Stimulated activated CD8-positive, alpha-beta memory T cell treated with anti-CD3 and anti-CD28 coated beads, Interleukin-4, amount 100 ng/mL, for 24 hours (primary cell): ENCODE results near the gene HSD17B1.
"Not testable (repeated sequence)": the region's sequence is repeated elsewhere in the genome, so short reads cannot be mapped to it uniquely, and the experiment has no call there.

Source experiments
- DNase-seq: peaks from one replicate; pipeline ENCODE4 v3.0.0-alpha.2; 2020; ENCODE audit warnings: low read depth

The HSD17B1 gene, protein sequence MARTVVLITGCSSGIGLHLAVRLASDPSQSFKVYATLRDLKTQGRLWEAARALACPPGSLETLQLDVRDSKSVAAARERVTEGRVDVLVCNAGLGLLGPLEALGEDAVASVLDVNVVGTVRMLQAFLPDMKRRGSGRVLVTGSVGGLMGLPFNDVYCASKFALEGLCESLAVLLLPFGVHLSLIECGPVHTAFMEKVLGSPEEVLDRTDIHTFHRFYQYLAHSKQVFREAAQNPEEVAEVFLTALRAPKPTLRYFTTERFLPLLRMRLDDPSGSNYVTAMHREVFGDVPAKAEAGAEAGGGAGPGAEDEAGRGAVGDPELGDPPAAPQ

DNA sequence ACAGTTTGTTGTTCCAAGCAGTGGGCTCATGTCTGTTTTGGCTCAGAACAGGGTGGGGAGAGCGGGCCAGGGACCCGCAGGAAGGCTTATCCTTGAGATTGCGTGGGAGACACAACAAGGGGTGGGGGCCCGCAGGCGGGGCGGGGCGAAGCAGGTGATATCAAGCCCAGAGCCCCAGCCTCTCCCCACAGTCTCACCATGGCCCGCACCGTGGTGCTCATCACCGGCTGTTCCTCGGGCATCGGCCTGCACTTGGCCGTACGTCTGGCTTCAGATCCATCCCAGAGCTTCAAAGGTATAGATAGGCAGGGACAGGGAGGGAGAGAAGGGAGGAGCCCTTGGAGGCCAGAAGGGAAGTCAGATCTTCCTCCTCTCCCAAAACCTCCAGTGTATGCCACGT is at the start of gene HSD17B1:
Gene HSD17B1 (plus strand): TSS at position 188 of the 400 bp plus-strand sequence. CDS start 11 bp downstream, at position 199.
- not testable (repeated sequence) for DNase-seq

DNA sequence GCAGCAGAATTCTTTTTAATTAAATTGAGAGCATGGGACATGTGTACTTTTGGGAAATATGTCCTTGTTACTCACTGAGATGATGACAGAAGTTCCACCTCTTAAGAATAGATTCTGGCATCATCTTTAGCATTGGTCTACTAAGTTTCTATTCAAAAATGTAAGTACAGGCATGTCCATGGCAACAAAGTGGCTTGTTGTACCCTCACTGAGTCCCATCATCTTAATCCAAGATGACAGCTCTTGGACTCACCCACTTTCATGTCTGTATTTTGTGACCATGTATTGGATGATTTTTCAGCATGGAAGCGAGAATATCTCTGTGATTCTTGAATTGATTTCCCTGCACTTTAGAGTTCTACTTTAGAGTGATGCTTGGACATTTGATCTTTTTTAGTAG is 49.8 kb upstream of the HSD17B1 start:
- no peak for DNase-seq

DNA sequence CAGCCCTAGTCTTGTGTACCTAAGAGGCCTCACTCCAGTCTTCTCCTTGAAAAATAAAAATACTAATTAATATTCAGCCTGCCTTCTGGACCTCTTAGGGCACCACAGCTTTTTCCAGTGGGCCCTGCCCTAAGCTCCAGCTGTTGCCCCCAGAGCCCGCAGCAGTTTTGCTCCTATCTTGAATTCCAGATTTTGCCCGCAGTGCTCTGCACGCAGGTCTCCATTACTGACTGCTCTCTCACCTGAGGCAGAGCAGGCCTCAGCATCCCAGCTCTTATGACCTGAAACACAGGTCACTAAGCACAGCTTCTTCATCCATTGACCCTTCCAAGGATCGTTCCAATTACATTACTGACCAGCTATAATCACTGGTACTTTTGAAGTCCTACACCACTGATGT is 45.1 kb upstream of the HSD17B1 start:
- no peak for DNase-seq

DNA sequence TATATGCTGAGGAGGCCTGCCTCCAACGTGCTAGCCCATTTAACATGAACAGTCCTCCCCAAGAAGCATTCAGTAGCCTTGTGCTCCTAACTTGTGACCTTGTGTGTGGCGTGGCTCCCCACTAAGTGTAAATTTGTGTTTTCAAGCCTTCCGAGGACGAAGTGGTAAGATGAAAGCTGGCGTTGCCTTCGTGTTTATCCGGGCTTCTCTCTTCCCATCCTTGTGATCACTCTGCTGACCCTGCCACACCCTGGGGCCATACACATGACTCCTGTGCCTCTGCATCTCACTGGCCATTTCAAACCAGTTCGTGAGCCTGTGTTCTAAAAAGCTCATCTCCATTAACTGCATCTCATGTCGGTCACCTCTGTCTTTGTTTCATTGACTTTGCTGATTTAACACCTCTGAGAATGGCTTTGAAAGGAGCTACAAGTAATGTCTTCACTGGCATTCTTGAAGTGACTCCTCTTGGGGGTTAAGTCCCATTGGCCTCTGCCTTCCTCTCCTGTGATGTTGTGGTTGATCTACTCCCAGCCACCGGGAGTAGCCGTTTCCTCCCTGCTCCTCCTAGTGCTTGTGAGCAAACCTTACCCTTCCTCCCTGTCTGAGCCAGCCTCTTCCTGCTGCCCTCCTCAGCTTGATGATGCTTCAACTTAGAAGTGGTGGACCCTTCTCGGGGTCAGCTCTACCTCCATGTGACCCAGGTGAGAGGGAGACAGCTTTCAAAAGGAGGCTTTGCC is 44.1 kb upstream of the HSD17B1 start:
- DNase-seq = no peak

DNA sequence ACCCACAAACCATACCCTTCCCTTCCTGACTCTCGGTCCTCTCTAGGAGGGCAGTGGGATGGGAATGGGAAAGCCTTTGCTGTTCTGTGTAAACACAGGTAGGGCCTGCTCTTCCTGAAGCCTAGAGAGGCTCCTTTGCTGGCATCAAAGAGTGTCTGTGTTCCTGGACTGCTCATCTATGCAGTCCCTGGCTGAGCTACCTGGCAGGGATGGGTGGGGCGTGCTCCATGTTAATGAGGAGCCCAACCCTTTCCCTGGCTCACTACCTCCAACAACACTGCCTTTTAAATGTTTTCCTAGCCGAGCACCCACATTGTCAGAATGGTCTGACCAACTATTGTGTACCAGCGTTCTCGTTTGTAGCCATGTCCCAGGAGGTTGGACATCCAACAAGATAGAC is 43.3 kb upstream of the HSD17B1 start:
- DNase-seq = no peak

DNA sequence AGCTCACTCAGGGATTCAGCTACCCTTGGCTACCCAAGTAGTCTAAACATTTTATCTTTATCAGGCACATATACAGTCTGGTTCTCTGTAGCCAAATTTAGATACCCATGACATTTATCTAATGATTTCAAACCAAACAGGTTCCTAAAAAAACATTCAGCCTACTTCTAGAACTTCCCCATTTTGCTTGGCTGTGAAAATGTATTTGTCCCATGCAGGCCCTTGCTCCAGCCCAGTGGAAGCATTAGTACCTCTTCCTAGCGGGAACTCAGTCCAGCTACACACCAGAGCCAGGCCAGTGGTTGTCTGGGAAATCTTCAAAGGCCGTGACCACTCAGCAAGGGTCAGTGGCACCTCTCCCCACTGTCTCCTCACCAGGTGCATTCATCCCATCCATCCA is 42.9 kb upstream of the HSD17B1 start:
- no peak for DNase-seq

DNA sequence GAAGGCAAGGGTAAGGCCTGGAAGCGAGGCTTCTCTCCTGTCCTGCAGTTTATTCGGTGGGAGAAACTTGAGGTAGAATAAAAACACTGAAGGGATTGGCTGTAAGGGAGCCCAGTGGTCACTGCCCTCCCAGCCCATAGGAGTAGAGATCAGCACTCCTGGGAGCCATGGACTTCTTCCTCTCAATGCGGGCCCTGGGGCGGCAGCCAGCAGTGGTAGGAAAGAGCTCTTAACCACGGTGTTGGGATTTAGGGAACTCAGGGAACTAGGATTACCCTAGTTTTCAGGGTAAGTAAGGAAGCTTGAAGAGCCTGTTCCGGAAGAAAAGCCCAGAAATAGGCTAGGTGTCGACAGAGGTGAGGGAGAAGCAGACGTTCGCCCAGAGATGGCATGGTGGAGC is 40.5 kb upstream of the HSD17B1 start:
- no peak for DNase-seq

DNA sequence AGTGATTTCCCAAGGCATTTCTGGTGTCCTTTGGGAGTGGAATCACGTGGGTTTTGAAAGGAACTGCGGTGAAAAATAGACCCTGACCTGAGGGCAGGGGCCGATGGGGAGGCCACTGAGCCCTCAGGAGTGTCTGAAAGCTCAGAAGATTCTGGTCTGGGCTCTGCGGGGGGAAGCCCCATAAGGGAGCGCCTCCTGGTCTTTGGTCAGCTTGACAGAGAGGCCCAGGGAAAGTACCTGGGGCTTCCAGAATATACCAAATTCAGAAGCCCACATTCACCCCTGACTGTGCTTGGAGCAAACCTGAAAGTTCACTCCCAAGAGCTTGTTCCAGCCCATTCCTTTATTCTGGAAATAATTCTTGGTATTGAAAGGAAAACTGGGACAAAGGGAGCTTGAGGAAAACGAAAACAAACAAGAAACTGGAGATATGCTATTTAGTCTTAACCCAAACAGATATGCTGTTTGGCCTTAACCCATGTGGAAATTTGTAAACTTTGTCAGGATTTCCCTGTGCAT is 39.9 kb upstream of the HSD17B1 start:
- no peak for DNase-seq

DNA sequence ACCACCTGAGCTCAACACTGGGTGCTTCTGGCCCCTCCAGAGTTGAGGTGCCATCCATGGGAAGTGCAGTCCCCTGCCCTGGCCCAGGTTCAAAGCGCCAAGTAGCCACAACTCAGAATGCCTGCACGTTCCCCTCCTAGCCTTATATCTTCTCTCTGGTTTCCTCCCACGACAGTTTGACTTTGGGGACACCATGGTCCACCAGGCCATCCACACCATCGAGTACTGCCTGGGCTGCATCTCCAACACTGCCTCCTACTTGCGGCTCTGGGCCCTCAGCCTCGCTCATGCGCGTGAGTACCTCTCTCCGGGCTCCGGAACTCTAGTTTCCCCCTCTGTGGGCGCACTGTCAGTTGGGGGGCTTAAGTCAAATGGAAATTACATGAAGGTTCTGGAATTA is 39.0 kb upstream of the HSD17B1 start:
- no peak for DNase-seq

DNA sequence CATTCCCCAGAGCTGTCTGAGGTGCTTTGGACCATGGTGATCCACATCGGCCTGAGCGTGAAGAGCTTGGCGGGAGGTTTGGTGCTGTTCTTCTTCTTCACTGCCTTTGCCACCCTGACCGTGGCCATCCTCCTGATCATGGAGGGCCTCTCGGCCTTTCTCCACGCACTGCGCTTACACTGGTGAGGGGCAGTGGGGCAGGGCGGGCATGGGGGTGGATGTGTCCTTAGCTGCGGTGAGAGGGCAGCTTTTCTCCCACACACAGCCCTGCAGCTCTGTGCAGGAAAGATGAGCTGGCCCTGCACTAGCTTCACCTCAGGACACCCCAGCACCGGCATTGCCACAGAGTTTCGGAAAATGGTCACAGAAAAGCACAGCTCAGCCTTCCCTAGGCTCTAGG is 38.4 kb upstream of the HSD17B1 start:
- no peak for DNase-seq

DNA sequence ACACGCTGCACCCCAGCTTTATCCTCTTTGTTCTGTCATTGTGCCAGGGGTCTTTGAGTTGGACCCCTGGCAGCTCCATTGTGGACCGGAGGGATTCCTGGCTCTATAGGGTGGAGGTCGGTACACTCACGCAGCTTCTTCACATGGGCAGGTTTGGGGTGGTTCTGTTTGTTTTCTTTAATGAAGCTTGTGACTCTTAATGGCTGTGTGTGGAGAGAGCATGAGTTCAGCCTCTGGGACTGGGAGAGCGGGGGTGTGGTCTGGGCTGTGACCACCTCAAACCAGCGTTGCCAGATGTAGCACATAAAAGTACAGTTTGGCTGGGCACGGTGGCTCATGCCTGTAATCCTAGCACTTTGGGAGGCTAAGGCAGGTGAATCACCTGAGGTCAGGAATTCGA is 37.9 kb upstream of the HSD17B1 start:
- DNase-seq = no peak

DNA sequence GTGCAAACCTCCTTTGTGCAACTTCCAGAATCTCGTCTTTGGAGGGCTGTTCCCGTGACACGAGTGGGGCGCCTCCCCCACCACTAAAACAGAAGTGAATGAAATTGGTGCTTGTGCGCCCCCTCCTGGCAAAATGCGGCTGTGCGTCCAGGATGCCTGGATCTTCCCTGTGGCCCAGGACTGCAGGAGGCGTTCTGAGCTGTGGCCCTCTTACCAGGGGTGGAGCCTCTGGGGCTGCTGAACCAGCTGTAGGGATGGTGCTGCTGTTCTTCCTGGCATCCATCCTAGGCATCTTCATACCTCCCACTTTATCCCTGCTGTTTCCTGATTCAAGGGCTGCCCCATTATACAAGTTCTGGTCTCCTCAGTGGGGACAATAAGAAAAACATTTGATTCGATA is 35.2 kb upstream of the HSD17B1 start:
- peak; percentile 73 for DNase-seq

DNA sequence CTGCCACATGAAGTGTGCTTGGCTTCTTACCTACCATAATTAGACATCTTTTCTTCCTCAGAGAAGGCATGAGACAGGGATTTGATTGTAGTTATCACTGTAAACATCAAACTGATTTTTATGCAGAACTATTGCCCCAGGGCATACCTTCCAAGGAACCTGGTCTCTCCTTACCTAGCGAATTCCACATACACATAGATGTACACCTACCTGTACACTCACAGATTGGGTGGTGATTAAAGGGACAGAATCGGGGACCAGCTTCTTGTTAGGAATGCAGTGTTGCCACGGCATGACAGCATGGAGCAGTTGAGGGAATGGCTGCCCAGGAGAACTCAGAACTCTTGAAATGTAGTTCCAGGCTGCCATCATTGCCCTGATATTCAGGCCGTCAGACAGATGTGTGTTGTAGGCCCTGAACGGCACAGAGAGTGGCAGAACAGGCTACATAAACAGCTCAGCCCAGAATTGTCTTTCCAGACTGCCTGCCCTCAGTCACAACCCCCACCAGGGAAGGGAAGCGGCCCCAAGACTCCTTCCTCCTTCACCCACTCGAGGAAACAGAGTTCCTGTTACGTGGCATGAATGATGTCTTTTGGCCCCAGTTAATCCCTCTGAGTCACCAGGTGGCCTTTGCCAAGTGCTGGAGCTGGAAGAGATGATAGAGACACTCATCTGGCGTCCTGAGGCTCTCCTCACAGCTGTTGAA is 34.5 kb upstream of the HSD17B1 start:
- DNase-seq = no peak

DNA sequence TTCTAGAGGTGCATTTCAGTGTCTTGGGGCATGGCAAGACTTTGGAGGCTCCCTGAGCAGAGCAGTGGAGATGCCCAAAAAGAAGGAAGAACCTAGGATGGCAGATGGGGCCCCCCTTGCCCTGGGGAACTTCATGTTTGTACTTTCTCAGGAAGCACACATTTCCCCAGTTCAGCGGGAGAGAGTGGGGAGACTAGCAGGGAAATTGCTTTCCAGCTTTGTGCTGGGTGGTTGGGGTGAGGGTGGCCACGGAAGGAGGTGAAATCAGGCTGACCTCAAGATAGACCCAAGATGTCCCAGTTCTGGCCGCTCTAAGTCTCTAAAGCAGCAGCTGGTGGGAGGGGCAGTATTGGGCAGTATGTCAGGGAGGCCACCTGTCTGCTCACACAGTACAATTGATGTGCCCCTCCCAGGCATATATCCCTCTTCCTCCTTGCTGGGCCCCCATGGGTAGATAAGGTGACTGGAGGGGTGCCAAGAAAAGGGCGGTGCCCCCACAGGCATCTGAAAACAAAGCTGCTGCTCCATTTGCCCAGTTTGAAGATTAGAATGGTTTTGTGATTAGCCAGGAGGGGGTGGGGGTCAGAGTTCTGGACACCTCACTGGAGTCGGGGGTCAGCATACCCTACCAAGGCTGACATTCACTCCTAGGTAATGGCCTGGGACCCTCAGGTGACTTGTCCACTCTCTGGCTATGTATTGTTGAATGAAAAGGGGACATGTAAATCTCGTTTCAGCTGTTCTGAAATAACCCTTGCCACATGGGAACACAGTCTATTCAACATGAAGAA is 33.8 kb upstream of the HSD17B1 start:
- no peak for DNase-seq

DNA sequence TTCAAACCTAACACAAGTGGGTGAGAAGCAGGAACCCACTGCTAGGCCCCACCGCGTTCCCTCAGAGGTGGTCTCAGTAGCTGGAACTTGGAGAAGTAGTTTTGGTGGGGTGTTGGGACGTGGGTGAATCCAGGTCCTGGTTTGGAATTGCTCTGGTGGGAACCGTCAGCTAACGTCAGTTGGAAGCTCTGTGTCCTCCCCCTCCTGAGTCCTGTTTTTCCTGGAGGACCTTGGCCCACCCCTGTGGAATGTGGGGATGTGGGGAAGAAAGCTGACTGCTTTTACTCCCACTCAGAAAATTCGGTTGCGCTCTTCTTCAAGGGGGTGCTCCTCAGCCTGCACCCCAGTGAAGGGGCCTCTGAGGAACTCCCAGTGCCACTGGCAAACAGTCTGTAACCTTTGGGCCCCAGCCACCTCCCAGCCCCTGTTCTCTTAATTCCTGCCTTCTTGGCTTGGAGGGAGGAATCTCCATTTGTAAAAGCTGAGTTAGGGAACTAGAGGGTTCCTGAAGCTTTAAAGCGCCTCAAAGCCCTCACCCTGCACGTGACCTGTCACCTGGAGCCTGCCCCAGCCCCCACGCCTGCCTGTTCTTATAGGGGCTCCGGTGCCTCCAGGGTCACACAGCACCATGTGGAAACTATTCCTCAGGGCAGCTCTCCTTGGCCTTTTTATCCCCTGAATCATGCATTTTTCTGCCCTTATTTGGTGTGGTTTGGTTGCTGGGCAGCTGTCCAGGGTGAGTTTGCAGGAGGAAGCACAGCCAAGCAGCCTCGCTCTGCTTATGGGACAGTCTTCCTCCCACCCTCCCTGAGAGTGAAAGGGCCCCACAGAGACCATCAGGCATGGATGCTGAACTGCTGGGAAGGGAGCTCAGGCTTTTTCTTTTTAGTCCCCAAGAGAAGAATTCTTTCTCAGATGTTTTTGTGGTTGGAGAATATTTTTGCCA is 32.9 kb upstream of the HSD17B1 start:
- DNase-seq = no peak

DNA sequence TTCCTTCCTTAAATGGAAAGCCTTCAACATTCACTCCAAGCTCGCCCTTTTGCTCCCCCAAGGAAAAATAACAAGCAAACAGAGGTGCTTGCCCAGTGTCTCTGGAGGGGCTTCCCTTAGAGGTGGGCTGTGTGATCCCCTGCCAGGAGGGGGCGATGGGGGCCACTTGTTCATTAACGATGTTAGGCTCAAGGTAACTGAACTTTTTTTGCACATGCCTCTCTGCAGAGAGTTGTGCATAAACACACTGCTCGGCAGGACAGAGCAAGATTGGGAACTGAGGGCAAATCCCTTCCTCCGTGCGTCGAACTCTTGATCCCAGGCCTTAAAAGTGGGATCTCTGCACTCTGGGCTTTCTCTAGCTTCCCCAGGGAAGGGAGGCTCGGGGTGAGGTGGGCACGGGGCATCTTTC is 32.2 kb upstream of the HSD17B1 start:
- peak; percentile 19 for DNase-seq

DNA sequence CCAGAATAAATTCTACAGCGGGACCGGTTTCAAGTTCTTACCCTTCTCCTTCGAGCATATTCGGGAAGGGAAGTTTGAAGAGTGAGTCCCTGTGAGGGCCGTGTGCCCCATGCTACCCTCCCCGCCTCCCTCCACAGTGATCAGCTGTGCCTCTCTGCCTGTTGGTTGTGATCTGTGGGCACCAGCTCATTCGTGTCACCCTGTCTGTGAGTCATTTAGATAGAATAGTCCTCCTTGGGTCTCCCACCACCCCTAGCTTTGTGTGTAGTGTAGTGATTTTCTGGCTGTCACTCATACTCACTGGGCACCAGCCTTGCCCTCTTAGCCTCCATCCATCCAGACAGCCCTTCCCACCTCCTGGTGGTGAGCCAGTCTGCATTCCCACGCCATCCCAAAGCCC is 31.7 kb upstream of the HSD17B1 start:
- no peak for DNase-seq

DNA sequence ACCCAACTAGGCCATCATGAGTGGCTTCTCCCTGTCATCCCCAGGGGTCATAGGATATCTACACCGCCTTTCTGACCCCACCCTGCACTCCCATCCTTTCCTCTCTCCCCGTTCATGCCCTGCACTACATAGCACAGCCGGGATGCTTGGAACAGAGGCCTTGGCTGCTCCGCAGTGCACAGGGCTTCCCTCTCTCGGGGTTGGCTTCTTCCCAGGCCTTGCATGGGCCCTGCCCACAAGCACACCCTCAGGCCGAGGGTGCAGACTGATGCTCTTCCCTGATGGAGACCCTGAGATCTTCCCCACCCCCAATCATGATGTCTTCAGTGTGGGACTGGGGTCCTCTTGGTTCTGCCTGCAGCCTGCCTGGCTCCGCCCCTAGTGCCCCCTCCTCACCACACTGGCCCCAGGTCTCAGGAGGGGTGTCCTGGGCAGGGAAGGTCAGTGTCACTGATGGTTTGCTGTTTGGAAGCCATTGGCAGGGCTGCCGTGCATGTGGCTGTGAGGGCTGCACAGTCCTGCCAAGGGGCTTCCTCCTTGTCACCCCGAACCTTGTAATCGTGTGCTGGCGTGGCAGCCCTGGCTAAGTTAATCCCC is 31.0 kb upstream of the HSD17B1 start:
- DNase-seq = no peak

DNA sequence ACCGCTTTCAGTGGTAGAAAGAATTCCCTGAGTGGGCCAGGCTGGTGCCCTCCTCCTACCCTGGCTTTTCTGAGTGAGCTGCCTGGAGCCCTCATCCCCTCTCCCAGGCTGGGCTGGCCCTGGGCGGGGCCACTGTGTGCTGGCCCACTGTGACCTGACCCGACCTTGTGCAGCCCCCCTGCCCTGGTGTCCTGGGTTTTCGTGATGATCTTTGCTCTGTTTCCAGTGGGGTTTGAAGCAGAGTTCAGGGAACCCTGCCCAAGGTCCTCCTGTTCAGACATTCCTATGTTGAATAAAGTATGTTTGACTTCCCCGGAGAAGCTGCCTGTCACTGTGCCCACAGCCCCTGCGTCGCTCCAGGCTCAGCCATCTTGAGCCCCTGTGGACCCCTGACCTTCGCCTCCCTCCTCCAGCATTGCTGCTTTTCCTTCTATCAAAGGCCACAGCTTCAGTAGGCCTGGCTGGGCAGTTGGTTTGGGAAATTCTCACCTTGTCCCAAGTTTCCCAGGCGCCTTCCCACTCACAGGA is 30.4 kb upstream of the HSD17B1 start:
- DNase-seq = no peak

DNA sequence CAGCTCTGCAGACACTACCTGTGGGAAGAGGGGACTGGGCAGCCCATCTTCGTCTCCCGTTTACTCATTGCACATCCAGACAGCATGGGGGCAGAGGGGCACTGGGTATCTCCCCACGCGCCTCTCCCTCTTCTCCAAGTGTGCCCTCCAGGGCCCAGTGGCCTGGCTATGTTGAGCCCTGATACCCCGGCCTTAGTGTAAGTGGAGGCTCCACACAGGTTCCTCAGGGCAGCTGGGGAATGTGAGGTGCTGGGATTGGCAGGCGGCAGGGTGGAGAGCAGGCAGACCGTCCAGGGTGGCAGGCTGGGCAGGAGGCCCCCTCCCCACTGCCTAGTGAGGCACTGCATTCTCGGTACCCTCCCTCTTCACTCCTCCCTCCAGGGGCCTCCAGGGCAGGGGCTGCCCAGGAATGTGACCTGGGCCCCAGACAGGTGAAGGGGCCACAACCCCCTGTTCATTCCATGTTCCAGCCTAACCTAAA is 29.9 kb upstream of the HSD17B1 start:
- no peak for DNase-seq
